ENCODE data around the gene PCSK6. TPM values are rescaled to one million over a fixed set of nuclear protein-coding genes. Genes with fewer than 3 reads are reported as not detected.
"Not testable (repeated sequence)": the region's sequence is repeated elsewhere in the genome, so short reads cannot be mapped to it uniquely, and the experiment has no call there.

The PCSK6 gene
- total RNA-seq, 2 donors from 2014 or later = 36.4 to 66.2 TPM

GRCh38 chr15:101378879-101379278 lies 110.6 kb downstream of the PCSK6 start:
- intact Hi-C loops (cut with DNase I, micrococcal nuclease) = no loop called here
- no peak for ATAC-seq
- DNase-seq = no peak

GRCh38 chr15:101378171-101378755 lies 111.2 kb downstream of the PCSK6 start:
- DNase-seq (no peak), ATAC-seq (no peak)
- intact Hi-C loops (cut with DNase I, micrococcal nuclease) = no loop called here

DNA sequence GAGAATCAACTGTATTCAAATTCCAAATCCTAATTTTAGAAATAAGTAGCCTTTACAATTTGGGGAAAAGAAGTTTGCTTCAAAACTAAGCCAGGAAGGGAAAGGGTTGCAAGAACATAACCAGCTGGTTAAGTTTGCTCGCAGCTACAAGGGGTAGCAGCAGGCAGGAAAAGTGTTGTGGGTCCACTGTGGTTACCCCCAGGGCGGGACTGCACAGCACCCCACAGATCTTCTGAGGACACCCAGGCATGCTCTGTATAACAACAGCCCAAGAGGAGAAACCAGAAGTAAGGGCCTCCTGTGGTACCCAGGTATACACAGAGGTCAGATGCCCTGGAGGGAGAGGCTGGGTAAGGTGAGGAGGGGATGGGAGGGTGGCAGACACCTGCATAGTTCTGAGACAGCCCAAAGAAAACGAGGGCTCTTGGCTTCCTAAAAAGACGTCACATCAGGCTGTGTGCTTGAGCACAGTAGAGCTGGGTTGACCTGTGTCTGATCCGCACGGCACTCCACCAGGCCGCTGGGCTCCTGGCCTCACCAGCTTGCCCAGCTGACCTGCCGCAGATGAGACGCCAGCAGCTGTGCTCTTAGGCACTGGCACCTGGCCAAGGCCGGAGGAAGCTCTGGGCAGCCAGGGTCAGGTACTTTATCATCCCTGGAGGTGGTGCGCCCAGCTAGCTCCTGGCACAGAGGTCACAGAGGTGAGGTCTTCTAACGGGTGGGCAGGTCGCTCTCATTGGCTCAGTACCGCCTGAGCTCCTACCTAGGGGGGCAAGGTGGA lies 112.7 kb downstream of the PCSK6 start:
- intact Hi-C loops (cut with DNase I, micrococcal nuclease) = no loop called here
- DNase-seq (no peak), ATAC-seq (no peak)

- ATAC-seq; DNase-seq; intact Hi-C loops (cut with DNase I, micrococcal nuclease): not testable (repeated sequence)
These were observed 114.5 kb downstream of the PCSK6 start for GRCh38 chr15:101375006-101375405.

DNA sequence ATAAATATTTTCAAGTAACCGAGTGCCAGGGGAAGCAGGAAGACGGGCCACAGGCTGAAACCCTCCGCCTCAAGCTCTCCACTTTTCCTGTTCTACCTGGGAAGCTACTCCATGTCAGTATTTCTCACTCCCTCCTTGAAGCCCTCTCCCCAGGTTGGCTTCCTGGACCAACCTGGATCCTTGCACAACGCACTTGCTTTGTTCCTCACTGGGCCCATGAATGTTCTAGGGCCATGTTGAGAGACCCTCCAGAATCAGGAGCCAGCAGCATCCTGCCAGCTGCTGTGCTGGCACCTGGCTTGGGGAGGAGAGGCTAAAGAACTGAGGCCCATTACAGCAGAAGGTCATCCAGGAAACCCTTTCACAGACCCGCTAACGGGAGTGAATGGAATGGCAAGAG lies 115.2 kb downstream of the PCSK6 start:
- ATAC-seq = no peak
- no peak for DNase-seq
- intact Hi-C loops (cut with DNase I, micrococcal nuclease) = no loop called here

- DNase-seq (no peak), ATAC-seq (no peak)
- intact Hi-C loops (cut with DNase I, micrococcal nuclease) = no loop called here
These were observed 115.9 kb downstream of the PCSK6 start for GRCh38 chr15:101373577-101373976.

GRCh38 chr15:101372960-101373525 lies 116.5 kb downstream of the PCSK6 start:
- intact Hi-C loops (cut with DNase I, micrococcal nuclease) = no loop called here
- ATAC-seq (peak; percentile 72), DNase-seq (peak in 1 of 2 donors; percentile 9)

- intact Hi-C loops (cut with DNase I, micrococcal nuclease) = no loop called here
- DNase-seq (no peak), ATAC-seq (peak; percentile 82)
These were observed 117.3 kb downstream of the PCSK6 start for GRCh38 chr15:101372149-101372577.

- ATAC-seq (no peak), DNase-seq (no peak)
- intact Hi-C loops (cut with DNase I, micrococcal nuclease) = no loop called here
These were observed 118.0 kb downstream of the PCSK6 start for GRCh38 chr15:101371519-101371918.

DNA sequence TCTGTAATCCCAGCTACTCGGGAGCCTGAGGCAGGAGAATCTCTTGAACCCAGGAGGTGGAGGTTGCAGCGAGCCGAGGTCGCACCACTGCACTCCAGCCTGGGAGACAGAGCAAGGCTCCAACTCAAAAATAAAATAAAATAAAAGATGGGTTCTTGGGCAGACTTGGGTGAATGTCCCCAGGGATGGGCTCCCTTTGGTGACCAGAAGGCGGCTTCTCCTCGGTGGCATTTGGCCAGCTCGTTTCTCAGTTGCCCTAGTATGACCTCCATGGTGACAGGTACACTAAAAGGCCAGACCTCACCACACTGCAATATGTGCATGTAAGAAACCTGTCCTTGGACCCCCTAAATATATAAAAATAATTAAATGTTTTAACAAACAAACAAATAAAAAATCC lies 118.4 kb downstream of the PCSK6 start:
- DNase-seq (no peak), ATAC-seq (no peak)
- intact Hi-C loops (cut with DNase I, micrococcal nuclease) = no loop called here

GRCh38 chr15:101370330-101371024 lies 119.0 kb downstream of the PCSK6 start:
- intact Hi-C loops (cut with DNase I, micrococcal nuclease) = no loop called here
- no peak for DNase-seq
- ATAC-seq = no peak

- intact Hi-C loops (cut with DNase I, micrococcal nuclease) = no loop called here
- DNase-seq = no peak
- ATAC-seq = no peak
These were observed 119.8 kb downstream of the PCSK6 start for GRCh38 chr15:101369676-101370075.

DNA sequence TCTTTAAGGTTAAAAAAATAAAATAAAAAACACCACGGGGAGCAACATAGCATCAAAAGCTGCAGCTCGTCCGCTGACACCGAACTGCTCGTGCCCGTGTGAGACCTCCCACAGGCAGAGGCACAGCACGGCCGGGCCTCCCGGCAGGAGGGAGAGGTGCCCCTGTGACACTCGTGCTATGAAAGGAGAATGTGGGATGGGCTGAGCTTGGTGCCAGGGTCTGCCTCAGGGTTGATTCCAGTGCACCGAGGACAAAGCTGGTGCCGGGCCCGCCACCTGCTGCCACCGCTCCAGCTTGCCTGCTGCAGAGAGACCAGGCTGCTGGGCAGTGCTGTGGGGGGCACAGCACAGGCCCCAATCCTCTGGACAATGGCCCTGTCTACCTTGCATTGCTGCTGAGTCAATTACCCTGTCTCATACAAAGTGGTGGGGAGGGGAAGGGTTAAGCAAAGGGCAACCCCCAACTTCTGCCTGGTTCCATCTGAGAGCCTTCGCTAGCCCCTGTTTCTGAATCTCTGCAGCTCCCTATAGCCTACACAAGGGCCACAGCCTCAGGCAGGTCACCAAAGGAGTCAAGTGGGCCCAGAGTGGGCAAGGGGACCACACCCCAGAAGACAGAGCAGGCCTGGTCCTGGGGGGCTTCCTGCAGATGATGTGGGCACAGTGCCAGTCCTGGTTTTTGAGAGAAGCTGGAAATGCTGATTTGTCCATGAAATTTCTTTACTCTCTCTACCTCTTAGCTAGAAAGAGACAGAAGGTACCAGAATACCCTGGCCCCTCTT lies 120.5 kb downstream of the PCSK6 start:
- intact Hi-C loops (cut with DNase I, micrococcal nuclease) = no loop called here
- ATAC-seq = no peak
- no peak for DNase-seq

- ATAC-seq (no peak), DNase-seq (no peak)
- intact Hi-C loops (cut with DNase I, micrococcal nuclease) = no loop called here
These were observed 121.3 kb downstream of the PCSK6 start for GRCh38 chr15:101368086-101368780.

- no peak for DNase-seq
- ATAC-seq = no peak
- intact Hi-C loops (cut with DNase I, micrococcal nuclease) = no loop called here
These were observed 122.7 kb downstream of the PCSK6 start for GRCh38 chr15:101366853-101367252.

DNA sequence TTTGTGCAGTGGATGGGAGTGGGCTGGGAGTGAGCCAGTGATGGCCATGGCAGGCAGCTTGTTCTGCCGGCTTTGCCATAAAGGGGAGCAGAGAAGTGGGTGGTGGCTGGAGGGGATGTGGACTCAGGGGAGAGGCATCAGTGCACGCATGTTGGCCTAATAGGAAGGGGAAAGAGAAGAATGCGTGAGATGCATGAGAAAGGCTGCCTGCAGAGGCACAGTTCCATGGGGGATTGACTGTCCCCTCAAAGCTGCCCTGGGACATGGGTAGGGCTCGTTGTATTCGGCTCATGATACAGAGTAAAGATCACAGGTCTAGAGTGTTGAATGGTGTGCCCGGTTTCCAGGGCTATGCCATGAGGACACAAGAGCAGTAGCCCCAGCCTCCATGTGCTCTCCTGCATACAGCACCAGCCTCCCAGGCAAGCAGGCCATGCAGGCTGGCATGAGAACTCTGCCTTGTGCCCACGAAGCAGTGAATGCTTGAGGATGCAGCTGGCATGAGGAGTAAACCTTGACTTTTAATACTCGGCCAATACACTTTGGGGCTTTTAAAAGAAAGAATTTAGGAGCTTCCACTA lies 126.4 kb downstream of the PCSK6 start:
- no peak for ATAC-seq
- DNase-seq = no peak
- intact Hi-C loops (cut with DNase I, micrococcal nuclease) = no loop called here

DNA sequence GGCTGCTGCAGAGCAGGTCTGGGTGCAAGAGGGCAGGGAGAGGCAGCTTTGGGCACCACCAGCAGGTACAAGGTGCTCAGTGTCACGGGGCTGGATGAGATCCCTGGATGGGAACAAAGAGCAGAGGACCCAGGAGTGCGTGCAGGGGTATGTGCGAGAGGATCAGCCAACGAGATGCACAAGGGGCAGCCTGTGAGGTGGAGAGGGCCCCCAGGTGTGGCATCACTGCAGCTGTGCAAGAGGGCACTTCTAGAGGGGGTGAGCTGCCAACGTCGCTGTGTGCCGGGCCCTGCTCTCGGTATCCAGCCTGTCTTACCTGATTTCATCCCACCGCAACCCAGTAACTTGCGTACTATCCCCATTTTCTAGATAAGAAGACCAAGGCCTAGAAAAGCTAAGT lies 127.1 kb downstream of the PCSK6 start:
- no peak for DNase-seq
- ATAC-seq = no peak
- intact Hi-C loops (cut with DNase I, micrococcal nuclease) = no loop called here

- DNase-seq (no peak), ATAC-seq (no peak)
- intact Hi-C loops (cut with DNase I, micrococcal nuclease) = no loop called here
These were observed 128.1 kb downstream of the PCSK6 start for GRCh38 chr15:101361418-101361817.

All from left colon (tissue), 2 donors.